Endothelial cell of umbilical vein (primary cell): Measurements from ENCODE around the gene COG6.

Source experiments
- EZH2 ChIP-seq: IDR thresholded peaks from 2 replicates; pipeline ENCODE4 v1.6.1; 2012; ENCODE audit warnings: borderline replicate concordance, low read depth, mild to moderate bottlenecking, moderate library complexity, low read length, inconsistent platforms; ENCODE audit not compliant: severe bottlenecking
- JUN ChIP-seq: IDR thresholded peaks from 2 replicates; pipeline ENCODE4 v1.6.1; 2011; ENCODE audit warnings: borderline replicate concordance, low read depth; ENCODE audit not compliant: insufficient read length, insufficient read depth
- MYC ChIP-seq: IDR thresholded peaks from one replicate; pipeline ENCODE4 v1.6.1; 2011; ENCODE audit warnings: mild to moderate bottlenecking, low read depth, low read length
- POLR2A ChIP-seq: IDR thresholded peaks from 2 replicates; pipeline ENCODE4 v1.6.1; 2012; ENCODE audit warnings: low read depth, mild to moderate bottlenecking, control low read depth, low read length
- POLR2AphosphoS5 ChIP-seq: IDR thresholded peaks from 2 replicates; pipeline ENCODE4 v1.6.1; 2012; ENCODE audit warnings: low read depth, mild to moderate bottlenecking, control low read depth, low read length, moderate library complexity; ENCODE audit not compliant: insufficient read depth
- TF ChIP-seq, protein P1 (sequence below), 2 donors: IDR thresholded peaks; 1 replicate in 1 of 2; 2 replicates in 1 of 2; pipeline ENCODE4 v1.5.1; 2011; ENCODE audit warnings: low read length in 2 of 2, mild to moderate bottlenecking in 2 of 2, moderate library complexity in 2 of 2, control low read depth in 1 of 2, inconsistent platforms in 1 of 2, low read depth in 1 of 2; ENCODE audit not compliant: insufficient read depth in 1 of 2; ENCODE audit errors: extremely low read depth in 1 of 2
- TF ChIP-seq, protein P2 (sequence below): IDR thresholded peaks from 2 replicates; pipeline ENCODE4 v1.6.1; 2011; ENCODE audit not compliant: insufficient read depth, insufficient read length

DNA sequence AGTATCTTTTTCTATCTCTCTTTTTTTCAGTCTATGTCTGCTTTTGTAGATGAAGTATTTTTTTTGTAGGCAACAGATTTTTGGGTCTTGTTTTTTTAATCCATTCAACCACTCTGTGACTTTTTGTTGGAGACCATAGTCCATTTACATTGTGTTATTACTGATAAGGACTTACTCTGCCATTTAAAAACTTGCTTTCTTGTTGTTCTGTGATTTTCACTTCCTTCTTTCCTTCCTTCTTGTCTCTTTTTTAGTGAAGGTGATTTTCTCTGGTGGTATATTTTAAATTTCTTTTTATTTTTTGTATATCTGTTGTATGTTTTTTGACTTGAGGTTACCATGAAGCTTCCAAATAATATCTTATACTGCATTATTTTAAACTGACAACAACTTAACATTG is 79.5 kb downstream of the COG6 start:
- TF ChIP-seq, protein P1, sequence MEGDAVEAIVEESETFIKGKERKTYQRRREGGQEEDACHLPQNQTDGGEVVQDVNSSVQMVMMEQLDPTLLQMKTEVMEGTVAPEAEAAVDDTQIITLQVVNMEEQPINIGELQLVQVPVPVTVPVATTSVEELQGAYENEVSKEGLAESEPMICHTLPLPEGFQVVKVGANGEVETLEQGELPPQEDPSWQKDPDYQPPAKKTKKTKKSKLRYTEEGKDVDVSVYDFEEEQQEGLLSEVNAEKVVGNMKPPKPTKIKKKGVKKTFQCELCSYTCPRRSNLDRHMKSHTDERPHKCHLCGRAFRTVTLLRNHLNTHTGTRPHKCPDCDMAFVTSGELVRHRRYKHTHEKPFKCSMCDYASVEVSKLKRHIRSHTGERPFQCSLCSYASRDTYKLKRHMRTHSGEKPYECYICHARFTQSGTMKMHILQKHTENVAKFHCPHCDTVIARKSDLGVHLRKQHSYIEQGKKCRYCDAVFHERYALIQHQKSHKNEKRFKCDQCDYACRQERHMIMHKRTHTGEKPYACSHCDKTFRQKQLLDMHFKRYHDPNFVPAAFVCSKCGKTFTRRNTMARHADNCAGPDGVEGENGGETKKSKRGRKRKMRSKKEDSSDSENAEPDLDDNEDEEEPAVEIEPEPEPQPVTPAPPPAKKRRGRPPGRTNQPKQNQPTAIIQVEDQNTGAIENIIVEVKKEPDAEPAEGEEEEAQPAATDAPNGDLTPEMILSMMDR (IDR thresholded peaks at IDR 0.05; ENCODE audit: extremely low read depth in 1 of 2, insufficient read depth in 1 of 2, low read depth in 1 of 2, low read length in 2 of 2) = no peak
- no peak for TF ChIP-seq POLR2AphosphoS5
- no peak for TF ChIP-seq POLR2A
- no peak for TF ChIP-seq JUN
- no peak for TF ChIP-seq MYC
- TF ChIP-seq, protein P2, sequence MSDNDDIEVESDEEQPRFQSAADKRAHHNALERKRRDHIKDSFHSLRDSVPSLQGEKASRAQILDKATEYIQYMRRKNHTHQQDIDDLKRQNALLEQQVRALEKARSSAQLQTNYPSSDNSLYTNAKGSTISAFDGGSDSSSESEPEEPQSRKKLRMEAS = no peak
- no peak for TF ChIP-seq EZH2
